Limb (tissue), 2 donors: ENCODE results near the gene ZACN.
"Not testable (repeated sequence)": the region's sequence is repeated elsewhere in the genome, so short reads cannot be mapped to it uniquely, and the experiment has no call there.

Source experiments
- DNase-seq, 2 donors: peaks; one replicate each; pipeline ENCODE4 v3.0.0-alpha.2; 2016; ENCODE audit errors: extremely low spot score in 2 of 2

ZACN gene

DNA sequence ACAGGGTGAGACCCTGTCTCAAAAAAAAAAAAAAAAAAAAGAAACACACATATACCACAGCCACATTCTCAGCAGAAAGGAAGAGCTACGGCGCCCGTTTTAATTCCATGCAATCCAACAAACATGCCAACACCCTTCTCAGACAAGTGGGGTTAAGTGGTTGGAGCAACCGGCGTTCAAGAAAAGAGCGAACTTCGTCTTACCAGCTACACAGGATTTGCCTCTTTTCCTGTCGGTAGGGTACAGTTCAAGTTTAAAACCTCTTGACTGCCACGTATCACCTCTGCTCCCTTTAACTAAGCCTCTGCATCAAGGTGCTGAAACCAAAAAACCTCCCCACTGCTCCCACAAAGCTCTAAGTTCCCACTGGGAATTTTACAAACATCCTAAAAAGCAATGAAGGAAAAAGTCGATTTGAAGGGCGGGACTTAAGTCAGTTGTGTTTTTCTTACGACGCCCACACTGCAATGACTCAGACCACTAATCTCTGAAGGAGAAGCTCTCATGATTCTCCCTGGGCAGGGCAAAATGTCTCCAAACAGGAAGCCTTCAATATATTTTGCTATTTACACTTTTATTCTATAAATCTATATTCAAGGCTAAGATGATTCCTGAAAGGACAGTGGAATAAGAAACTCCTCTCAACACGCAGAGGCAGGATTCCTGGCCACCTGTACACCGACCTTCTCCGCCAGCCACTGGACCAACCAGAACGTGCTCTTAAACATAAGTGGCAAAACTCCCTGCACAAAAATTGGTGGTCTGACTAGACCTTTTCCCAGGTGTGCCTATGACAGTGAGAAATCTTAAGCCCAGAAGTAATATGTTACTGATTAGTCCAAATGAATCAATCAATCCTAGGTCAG is 25.5 kb upstream of the ZACN start:
- DNase-seq, result no peak

GRCh38 chr17:76054112-76054476 is 24.9 kb upstream of the ZACN start:
- no peak for DNase-seq

GRCh38 chr17:76056882-76057281 is 22.1 kb upstream of the ZACN start:
- DNase-seq, result no peak

GRCh38 chr17:76058264-76058663 is 20.7 kb upstream of the ZACN start:
- DNase-seq, result not testable (repeated sequence)

DNA sequence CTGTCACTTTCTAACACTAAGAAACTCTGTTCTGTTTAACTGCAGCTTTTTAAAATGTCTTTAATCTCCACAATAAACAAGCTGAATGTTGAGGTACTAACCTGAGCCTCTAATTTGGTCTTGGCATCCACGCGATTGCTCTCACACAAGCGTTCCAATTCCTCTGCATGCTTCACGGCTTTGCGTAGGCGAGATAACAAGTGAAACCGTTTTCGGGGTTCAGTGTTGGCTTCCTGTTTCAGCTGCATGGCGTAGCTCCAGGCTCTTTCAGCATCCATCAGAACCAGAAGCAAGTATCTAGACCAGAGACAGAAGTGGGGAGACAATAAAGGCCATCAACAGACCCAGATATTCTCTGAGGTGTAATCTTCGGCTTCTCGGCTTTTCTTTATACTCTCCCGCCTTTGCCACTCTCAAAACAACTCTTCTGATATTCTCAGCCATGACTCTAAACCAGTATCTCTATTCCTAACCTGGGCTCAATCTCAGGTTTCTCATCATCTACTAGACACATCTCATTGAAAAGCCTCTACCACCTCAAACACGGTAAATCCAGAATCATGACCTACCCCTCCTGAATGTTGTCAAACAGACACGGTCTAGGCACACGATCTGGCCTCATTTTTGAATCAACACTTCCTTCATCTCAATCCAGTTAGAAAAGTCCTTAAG is 15.0 kb upstream of the ZACN start:
- DNase-seq, result no peak

GRCh38 chr17:76065775-76066174 is 13.2 kb upstream of the ZACN start:
- no peak for DNase-seq

DNA sequence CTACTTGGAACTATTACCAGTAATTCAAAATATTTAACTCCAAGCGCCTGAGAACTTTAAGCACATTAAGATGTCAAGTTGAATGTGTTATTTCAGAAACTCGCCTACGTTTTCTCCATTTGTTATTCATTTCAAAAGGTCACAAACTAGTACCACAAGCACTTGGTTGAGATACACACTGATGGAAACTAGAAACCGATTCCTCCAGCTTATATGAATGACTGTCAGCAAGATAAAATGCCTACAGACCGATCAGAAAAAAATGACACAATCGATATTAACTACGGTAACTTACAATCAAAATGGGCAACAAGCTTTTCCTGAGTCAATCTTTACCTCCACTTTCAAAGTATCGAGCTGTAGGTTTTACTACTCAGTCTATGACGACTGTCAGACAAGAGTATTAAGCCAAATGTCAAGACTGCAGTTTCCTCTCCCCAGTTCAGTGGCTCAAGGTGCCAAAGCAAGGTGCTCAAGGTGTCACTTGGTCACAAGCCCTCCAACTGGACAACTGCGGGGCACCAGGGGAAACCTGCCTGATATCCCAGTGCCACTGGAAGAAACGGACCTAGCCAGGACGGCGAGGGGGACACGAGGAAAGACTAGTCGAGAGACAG is 7.3 kb upstream of the ZACN start:
- DNase-seq, result no peak

DNA sequence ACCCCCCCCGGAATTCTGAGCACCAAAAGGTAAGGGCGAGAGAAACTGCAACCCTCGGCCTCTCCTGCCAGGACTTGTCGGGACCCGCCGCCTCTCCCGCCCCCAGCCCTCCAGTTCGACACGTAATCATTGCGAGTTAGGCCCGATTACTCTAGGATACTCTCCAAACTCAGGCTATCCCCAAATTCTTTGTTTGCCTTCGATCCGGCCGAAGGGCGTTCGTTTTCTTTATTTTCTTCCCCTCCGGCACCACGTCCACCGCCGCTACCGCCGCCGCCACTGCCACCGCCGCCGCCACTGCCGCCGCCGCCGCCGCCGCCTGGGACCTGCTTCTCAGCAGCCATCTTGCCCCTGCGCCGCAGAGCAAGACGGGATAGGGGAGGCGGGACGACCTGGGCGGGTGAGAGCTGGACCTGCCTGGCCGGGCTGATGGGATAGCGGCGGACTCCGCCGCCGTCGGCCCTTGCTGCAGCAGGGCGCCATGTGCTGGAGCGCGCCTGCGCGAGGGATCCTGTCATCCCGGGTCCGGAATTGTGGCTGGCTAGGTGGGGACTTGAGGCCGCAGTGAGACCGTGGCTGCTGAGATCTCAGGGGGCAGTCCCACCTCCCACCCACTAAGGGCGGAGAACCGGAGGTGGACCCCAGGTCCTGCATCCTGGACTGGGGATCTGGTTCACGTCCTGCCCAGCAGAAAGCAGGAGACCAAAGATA is 6.7 kb upstream of the ZACN start, which contains the start of gene SRP68:
Gene SRP68 (minus strand): TSS at position 370 of the 711 bp plus-strand sequence. CDS start 26 bp downstream, at position 344.
- peak; percentile 94 for DNase-seq

GRCh38 chr17:76074390-76075363 is 4.3 kb upstream of the ZACN start, which contains the start of gene GALR2:
Gene GALR2 (plus strand): TSS chr17:76074781. CDS start chr17:76074884, 103 bp downstream.
- no peak for DNase-seq

DNA sequence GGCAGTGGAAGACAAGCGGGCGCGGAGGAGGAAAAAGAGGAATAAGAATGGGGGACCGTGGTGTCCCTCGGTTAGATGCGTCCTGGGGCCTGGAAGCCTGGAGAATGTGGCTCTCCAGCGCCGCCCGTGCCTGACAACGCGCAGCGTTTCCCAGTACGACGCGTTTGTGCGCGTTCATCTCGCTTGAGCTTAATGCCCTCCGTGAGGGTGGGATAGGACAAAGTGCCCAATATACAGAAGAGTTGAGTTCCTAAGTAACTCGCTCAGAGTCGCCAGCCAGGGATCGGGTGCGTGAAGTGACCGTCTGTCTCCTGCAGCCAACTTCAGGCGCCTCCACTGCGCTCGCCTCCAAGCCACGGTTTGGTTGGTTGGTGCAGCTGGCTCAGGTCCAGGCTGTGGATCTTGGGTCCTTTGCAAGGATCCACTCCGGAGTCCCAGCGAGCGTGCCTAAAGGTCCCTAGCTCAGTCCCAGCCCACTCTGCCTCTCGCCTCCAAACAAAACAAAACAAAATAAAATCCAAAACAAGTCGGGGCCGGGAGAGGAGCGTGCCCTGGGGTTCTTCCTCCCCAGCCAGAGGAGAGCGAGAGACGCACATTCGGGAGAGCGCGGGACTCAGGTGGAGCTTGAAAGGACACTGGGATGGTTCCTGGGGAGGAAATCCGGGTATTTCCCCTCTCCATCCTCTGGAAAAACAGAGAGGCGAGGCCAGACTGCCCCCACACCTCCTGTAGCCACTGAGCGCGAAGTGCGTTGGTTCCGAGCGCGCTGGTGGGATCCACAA is 3.4 kb upstream of the ZACN start:
- DNase-seq, result no peak

- no peak for DNase-seq
Observed at GRCh38 chr17:76076146-76076764, 2.7 kb upstream of the ZACN start.

DNA sequence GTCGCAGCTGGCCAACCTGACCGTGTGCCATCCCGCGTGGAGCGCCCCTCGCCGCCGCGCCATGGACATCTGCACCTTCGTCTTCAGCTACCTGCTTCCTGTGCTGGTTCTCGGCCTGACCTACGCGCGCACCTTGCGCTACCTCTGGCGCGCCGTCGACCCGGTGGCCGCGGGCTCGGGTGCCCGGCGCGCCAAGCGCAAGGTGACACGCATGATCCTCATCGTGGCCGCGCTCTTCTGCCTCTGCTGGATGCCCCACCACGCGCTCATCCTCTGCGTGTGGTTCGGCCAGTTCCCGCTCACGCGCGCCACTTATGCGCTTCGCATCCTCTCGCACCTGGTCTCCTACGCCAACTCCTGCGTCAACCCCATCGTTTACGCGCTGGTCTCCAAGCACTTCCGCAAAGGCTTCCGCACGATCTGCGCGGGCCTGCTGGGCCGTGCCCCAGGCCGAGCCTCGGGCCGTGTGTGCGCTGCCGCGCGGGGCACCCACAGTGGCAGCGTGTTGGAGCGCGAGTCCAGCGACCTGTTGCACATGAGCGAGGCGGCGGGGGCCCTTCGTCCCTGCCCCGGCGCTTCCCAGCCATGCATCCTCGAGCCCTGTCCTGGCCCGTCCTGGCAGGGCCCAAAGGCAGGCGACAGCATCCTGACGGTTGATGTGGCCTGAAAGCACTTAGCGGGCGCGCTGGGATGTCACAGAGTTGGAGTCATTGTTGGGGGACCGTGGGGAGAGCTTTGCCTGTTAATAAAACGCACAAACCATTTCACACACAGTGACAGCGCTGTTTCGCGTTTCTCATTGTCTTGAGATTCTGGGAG is 2.0 kb upstream of the ZACN start:
- DNase-seq, result no peak

GRCh38 chr17:76077584-76078110 is 1.3 kb upstream of the ZACN start:
- no peak for DNase-seq

DNA sequence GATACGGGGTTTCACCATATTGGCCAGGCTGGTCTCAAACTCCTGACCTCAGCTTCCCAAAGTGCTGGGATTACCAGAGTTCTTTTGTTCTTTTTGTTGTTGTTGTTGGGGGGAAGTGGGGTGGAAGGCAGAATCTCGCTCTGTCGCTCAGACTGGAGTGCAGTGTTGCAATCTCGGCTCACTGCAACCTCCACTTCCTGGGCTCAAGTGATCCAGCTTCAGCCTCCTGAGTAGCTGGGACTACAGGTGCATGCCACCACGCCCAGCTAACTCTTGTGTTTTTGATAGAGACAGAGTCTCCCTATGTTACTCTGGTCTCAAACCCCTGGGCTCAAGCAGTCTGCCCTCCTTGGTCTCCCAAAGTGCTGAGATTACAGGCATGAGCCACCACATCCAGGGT is 612 bp upstream of the ZACN start:
- DNase-seq, result not testable (repeated sequence)

- no peak for DNase-seq
Observed at GRCh38 chr17:76079535-76079955, 563 bp downstream of the ZACN start.

DNA sequence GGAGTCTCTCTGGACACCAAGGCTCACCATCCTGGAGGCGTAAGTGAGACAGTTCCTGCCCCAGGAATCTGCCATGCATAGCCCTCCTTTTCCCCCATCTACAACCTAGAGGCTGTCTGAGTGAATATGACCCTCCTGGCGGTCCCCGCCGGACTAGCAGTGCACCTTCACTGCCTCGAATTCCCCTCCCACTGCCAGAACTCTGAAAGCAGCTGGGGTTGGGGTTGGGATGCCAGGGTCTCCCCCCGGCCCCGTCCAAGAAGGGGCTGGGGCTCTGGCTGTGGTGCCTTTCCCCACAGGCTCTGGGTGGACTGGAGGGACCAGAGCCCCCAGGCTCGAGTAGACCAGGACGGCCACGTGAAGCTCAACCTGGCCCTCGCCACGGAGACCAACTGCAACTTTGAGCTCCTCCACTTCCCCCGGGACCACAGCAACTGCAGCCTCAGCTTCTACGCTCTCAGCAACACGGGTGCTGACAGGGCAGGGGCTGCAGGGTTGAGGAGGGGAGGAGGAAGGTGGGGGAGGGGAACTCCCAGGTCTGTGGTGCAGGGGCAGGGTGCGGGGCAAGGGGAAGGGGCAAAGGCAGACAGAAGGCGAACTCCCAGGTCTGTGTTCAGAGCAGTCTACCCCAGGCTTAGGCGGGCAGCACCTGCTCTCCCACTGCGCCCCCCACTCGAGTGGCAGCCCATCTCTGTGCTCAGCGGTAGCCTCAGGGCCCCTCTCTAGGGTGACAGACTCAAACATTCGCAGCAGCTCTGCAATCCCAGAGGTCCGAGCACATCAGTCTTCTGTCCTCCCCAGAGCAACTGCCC is 1.2 kb downstream of the ZACN start:
- no peak for DNase-seq

- DNase-seq, result no peak
Observed at GRCh38 chr17:76080768-76081287, 1.8 kb downstream of the ZACN start.
